ENCODE data around the gene KCNAB1.

GRCh38 chr3:156321945-156322344 lies 201.6 kb downstream of the KCNAB1 start:
- no peak for TF ChIP-seq CTCF (IDR thresholded peaks at IDR 0.05)
- no peak for TF ChIP-seq POLR2A (IDR thresholded peaks at IDR 0.05)

Data from lower leg skin (tissue), 3 donors.